ENCODE measurements around the gene PRM3.

DNA sequence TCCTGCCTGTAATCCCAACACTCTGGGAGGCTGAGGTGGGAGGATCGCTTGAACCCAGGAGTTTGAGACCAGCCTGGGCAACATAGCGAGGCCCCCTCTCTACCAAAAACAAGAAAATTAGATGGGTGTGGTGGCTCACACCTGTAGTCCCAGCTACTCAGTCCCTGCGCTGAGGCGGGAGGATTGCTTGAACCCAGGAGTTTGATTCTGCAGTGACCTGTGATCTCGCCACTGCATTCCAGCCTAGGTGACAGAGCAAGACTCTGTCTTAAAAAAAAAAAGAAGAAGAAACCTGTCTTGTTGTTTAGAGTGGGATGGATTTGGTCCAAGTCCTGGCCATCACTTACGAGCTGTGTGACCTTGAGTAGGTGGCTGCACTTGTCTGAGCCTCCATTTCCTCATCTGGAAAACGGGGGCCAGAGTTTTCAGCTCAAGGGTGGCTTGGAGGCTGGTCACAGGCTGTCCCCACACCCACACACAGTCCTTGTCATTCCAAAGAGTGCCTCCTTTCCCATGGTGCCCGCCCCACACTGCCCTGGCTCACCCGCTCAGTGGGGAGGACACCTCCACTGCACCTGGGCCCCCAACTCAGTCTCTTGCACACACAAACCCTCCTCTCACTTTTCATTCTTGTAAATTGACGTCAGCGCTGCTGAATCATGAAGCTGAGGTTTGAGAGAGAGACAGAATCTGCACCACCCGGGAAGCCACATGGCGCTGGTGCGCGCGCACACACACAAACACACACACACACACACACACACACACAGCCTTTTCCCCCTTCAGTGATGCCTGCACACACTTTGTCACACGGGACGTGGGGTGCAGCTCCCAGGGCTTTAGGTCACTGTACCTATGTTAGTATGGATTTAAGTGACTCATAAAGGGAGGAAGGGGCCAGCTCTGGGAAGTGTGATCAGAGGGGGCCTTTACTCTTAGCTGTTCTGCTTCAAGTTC is 21.6 kb downstream of the PRM3 start:
- TF ChIP-seq POLR2A (IDR thresholded peaks at IDR 0.05) (no peak), POLR2AphosphoS5 (IDR thresholded peaks at IDR 0.05) (no peak)
- TF ChIP-seq, protein P1, sequence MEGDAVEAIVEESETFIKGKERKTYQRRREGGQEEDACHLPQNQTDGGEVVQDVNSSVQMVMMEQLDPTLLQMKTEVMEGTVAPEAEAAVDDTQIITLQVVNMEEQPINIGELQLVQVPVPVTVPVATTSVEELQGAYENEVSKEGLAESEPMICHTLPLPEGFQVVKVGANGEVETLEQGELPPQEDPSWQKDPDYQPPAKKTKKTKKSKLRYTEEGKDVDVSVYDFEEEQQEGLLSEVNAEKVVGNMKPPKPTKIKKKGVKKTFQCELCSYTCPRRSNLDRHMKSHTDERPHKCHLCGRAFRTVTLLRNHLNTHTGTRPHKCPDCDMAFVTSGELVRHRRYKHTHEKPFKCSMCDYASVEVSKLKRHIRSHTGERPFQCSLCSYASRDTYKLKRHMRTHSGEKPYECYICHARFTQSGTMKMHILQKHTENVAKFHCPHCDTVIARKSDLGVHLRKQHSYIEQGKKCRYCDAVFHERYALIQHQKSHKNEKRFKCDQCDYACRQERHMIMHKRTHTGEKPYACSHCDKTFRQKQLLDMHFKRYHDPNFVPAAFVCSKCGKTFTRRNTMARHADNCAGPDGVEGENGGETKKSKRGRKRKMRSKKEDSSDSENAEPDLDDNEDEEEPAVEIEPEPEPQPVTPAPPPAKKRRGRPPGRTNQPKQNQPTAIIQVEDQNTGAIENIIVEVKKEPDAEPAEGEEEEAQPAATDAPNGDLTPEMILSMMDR (IDR thresholded peaks at IDR 0.05): no peak

Data from sigmoid colon (tissue), 4 donors.